ENCODE results near the gene CPEB4. TPM values are rescaled to one million over a fixed set of nuclear protein-coding genes. Genes with fewer than 3 reads are reported as not detected.

CPEB4 gene
- total and polyA plus RNA-seq, 10 of the 15 experiments (the other 5 are each of a cell fraction or from before 2014, with no cell fraction given) = 6.9 to 33.1 (median 20.4) TPM

DNA sequence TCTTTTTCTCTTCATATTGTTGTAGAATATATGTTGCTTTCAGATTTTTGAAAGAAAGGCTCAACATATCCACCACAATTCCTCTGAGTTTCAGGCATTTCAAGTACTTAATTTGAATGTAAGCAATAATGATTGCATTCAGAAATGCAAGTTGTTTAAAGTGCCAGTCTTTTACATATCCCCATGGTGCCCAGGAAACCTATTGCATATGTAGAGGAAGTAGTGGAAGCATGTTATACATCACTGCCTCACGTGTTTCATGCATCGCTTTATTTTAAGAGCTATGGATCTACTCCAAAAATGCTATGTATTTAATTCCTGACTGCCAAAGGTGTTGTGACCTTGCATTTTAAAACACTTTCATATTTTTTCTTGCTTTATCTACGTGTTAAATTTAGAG lies 28.1 kb downstream of the CPEB4 start:
- ChIA-PET RAD21 (ENCODE audit: unreplicated experiment) (interaction anchor here (0.7 to 9.7 kb wide), 5 partner anchors 11 to 300 kb away, joined by 3 to 142 read pairs (median 5); partner anchors contain the start of genes BOD1 and CPEB4), POLR2A (interaction anchor here (1.0 to 9.5 kb wide), 7 partner anchors 14 to 130 kb away, joined by 3 to 94 read pairs (median 11); partner anchors contain the start of gene CPEB4), SMC1A (ENCODE audit: uncharacterized antibody, unreplicated experiment) (interaction anchor here (1.0 to 14.0 kb wide), 9 partner anchors 9 to 228 kb away, joined by 3 to 361 read pairs (median 5); partner anchors contain the start of gene CPEB4), CTCF (interaction anchor here (0.8 to 9.0 kb wide), 8 partner anchors 8 to 95 kb away, joined by 3 to 71 read pairs (median 4); no protein-coding TSS in a partner anchor)
- DNase-seq (ENCODE audit: low read depth, low spot score) = no peak
- H3K9me3 ChIP-seq (replicated peaks; ENCODE audit: control insufficient read depth, insufficient read depth, low read length) = no peaks in the 10 kb centered on the region
- H3K4me1 ChIP-seq (ENCODE audit: control insufficient read depth, insufficient read depth, low read length) = peaks cover 11% of the 10 kb centered on the region
- FAIRE-seq = no peak
- H2AFZ ChIP-seq (ENCODE audit: control insufficient read depth, low read depth, low read length) = no peak overlapping the region
- H3K79me2 ChIP-seq (ENCODE audit: control insufficient read depth, insufficient read depth, low read length) = peaks cover 58% of the 10 kb centered on the region
- no peaks in the 10 kb centered on the region for H3K27me3 ChIP-seq (replicated peaks in 1 of 2; ENCODE audit: control insufficient read depth in 2 of 2, insufficient read depth in 2 of 2, low read length in 1 of 2)
- BruUV-seq (replicated peaks) = no TSS peak
- no peak overlapping the region for H3K9ac ChIP-seq (ENCODE audit: control insufficient read depth, insufficient read depth, low read length)
- no peak overlapping the region; the same call in 1 of the 2 replicates for H3K27ac ChIP-seq (ENCODE audit: control insufficient read depth, insufficient read depth)
- intact Hi-C loops (cut with micrococcal nuclease; ENCODE audit: unreplicated experiment) (loop anchor here (2.0 to 5.0 kb wide), 3 partner anchors 19 to 129 kb away; no protein-coding TSS in a partner anchor), in situ Hi-C loops (cut with MboI) (no loop called here)
- 0 out of 4 replicates have a peak, but pooled peaks cover 0 to 11% of the 10 kb centered on the region in 2 experiments for H3K36me3 ChIP-seq (ENCODE audit: control insufficient read depth in 2 of 2, insufficient read depth in 2 of 2, low read length in 1 of 2)
- H3K4me2 ChIP-seq (ENCODE audit: control insufficient read depth, insufficient read depth) = peak overlapping the region; percentile 4; the same call in 1 of the 2 replicates
- H3K4me3 ChIP-seq = no peak overlapping the region
- 21% methylated on average over 3 of the region's 3 CpGs for WGBS (ENCODE audit: insufficient coverage, insufficient replicate concordance, low lambda C conversion rate, missing lambda C conversion rate)
- H4K20me1 ChIP-seq (ENCODE audit: control insufficient read depth, insufficient read depth) = no peaks in the 10 kb centered on the region
- no peak for ATAC-seq
- TF ChIP-seq, protein P1, sequence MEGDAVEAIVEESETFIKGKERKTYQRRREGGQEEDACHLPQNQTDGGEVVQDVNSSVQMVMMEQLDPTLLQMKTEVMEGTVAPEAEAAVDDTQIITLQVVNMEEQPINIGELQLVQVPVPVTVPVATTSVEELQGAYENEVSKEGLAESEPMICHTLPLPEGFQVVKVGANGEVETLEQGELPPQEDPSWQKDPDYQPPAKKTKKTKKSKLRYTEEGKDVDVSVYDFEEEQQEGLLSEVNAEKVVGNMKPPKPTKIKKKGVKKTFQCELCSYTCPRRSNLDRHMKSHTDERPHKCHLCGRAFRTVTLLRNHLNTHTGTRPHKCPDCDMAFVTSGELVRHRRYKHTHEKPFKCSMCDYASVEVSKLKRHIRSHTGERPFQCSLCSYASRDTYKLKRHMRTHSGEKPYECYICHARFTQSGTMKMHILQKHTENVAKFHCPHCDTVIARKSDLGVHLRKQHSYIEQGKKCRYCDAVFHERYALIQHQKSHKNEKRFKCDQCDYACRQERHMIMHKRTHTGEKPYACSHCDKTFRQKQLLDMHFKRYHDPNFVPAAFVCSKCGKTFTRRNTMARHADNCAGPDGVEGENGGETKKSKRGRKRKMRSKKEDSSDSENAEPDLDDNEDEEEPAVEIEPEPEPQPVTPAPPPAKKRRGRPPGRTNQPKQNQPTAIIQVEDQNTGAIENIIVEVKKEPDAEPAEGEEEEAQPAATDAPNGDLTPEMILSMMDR (IDR thresholded peaks at IDR 0.05 in 2 of 3, conservative IDR thresholded peaks at IDR 0.05 in 1 of 3; ENCODE audit: control insufficient read depth in 2 of 3, extremely low read depth in 1 of 3, insufficient read depth in 1 of 3, low read depth in 3 of 3, low read length in 3 of 3) = no peak
- TF ChIP-seq, protein P2, sequence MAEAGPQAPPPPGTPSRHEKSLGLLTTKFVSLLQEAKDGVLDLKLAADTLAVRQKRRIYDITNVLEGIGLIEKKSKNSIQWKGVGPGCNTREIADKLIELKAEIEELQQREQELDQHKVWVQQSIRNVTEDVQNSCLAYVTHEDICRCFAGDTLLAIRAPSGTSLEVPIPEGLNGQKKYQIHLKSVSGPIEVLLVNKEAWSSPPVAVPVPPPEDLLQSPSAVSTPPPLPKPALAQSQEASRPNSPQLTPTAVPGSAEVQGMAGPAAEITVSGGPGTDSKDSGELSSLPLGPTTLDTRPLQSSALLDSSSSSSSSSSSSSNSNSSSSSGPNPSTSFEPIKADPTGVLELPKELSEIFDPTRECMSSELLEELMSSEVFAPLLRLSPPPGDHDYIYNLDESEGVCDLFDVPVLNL (IDR thresholded peaks at IDR 0.05; ENCODE audit: low read depth, low read length) = no peak
- 0 out of 2 replicates have a peak, but pooled peaks have one; percentile 27 for TF ChIP-seq MXI1 (IDR thresholded peaks at IDR 0.05; ENCODE audit: low read depth, low read length)
- no peak for TF ChIP-seq RELA (IDR thresholded peaks at IDR 0.05; ENCODE audit: borderline replicate concordance, partially characterized antibody)
- peak; percentile 36 to 67; a peak in 2 of 4 replicates for TF ChIP-seq BHLHE40 (IDR thresholded peaks at IDR 0.05; ENCODE audit: borderline replicate concordance in 1 of 2, low read depth in 2 of 2, low read length in 1 of 2)
